ENCODE data around the gene FBXO24. TPM values are rescaled to one million over a fixed set of nuclear protein-coding genes. Genes with fewer than 3 reads are reported as not detected.

The FBXO24 gene
- total and polyA plus RNA-seq, 9 of the 15 experiments (the other 6 are each of a cell fraction or from before 2014, with no cell fraction given): 0.17 to 0.95 (median 0.50) TPM

DNA sequence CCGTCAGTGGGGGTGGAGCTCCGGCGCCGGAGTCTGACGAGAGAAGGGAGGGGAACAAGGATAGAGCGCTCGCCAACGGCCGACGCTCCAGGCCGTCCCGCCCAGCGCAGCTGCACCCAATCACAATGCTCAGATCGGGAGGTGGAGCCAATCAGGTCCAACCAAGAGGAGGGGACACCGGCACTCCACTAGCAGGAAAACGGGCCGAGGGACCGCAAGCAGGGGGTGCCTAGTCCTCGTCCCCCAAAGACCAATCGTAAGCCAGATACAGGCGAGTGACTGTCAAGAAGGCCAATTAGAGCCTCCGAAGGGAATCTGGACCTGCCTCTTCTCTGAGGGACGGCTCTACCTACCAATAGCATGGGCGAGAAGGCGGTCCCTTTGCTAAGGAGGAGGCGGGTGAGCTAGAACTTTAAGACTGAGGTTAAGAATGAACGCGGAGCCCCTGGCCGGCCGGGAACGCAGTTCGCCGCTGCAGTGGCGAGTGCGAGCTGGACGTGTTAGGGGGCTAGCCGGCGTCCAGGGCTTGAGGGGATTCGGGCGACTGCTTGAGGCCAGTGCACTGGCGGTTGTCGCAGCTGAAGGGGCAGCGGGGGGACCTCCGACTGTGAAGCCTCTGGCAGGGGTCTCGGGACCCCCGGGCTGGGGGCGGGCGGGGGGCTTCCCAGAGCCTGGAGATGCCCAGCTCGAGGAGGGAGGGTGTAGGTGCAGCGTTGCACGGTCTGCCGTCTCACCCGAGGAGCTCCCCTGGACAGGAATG lies at the start of gene FBXO24 (continued):
- TF ChIP-seq, protein P1, sequence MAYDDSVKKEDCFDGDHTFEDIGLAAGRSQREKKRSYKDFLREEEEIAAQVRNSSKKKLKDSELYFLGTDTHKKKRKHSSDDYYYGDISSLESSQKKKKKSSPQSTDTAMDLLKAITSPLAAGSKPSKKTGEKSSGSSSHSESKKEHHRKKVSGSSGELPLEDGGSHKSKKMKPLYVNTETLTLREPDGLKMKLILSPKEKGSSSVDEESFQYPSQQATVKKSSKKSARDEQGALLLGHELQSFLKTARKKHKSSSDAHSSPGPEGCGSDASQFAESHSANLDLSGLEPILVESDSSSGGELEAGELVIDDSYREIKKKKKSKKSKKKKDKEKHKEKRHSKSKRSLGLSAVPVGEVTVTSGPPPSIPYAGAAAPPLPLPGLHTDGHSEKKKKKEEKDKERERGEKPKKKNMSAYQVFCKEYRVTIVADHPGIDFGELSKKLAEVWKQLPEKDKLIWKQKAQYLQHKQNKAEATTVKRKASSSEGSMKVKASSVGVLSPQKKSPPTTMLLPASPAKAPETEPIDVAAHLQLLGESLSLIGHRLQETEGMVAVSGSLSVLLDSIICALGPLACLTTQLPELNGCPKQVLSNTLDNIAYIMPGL (CRISPR knock-in tag; IDR thresholded peaks at IDR 0.05): no peak
- TF ChIP-seq, protein P2, sequence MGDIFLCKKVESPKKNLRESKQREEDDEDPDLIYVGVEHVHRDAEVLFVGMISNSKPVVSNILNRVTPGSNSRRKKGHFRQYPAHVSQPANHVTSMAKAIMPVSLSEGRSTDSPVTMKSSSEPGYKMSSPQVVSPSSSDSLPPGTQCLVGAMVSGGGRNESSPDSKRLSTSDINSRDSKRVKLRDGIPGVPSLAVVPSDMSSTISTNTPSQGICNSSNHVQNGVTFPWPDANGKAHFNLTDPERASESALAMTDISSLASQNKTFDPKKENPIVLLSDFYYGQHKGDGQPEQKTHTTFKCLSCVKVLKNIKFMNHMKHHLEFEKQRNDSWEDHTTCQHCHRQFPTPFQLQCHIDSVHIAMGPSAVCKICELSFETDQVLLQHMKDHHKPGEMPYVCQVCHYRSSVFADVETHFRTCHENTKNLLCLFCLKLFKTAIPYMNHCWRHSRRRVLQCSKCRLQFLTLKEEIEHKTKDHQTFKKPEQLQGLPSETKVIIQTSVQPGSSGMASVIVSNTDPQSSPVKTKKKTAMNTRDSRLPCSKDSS (IDR thresholded peaks at IDR 0.05; ENCODE audit: low read depth, partially characterized antibody): no peak
- TF ChIP-seq, protein P3, sequence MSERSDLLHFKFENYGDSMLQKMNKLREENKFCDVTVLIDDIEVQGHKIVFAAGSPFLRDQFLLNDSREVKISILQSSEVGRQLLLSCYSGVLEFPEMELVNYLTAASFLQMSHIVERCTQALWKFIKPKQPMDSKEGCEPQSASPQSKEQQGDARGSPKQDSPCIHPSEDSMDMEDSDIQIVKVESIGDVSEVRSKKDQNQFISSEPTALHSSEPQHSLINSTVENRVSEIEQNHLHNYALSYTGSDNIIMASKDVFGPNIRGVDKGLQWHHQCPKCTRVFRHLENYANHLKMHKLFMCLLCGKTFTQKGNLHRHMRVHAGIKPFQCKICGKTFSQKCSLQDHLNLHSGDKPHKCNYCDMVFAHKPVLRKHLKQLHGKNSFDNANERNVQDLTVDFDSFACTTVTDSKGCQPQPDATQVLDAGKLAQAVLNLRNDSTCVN (CRISPR knock-in tag; IDR thresholded peaks at IDR 0.05): no peak
- TF ChIP-seq, protein P4, sequence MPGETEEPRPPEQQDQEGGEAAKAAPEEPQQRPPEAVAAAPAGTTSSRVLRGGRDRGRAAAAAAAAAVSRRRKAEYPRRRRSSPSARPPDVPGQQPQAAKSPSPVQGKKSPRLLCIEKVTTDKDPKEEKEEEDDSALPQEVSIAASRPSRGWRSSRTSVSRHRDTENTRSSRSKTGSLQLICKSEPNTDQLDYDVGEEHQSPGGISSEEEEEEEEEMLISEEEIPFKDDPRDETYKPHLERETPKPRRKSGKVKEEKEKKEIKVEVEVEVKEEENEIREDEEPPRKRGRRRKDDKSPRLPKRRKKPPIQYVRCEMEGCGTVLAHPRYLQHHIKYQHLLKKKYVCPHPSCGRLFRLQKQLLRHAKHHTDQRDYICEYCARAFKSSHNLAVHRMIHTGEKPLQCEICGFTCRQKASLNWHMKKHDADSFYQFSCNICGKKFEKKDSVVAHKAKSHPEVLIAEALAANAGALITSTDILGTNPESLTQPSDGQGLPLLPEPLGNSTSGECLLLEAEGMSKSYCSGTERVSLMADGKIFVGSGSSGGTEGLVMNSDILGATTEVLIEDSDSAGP (CRISPR knock-in tag; IDR thresholded peaks at IDR 0.05): peak; percentile 87
- TF ChIP-seq, protein P5, sequence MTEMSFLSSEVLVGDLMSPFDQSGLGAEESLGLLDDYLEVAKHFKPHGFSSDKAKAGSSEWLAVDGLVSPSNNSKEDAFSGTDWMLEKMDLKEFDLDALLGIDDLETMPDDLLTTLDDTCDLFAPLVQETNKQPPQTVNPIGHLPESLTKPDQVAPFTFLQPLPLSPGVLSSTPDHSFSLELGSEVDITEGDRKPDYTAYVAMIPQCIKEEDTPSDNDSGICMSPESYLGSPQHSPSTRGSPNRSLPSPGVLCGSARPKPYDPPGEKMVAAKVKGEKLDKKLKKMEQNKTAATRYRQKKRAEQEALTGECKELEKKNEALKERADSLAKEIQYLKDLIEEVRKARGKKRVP (CRISPR knock-in tag; IDR thresholded peaks at IDR 0.05): no peak
- 0 out of 2 replicates have a peak, but pooled peaks have one; percentile 11 for TF ChIP-seq SREBF1 (IDR thresholded peaks at IDR 0.05; ENCODE audit: borderline replicate concordance, low read depth, low read length)
- TF ChIP-seq GTF2E2 (tag; IDR thresholded peaks at IDR 0.05): no peak
- no peak for TF ChIP-seq SETDB1 (IDR thresholded peaks at IDR 0.05; ENCODE audit: low read length)
- no peak for TF ChIP-seq CCNT2 (IDR thresholded peaks at IDR 0.05; ENCODE audit: borderline replicate concordance, extremely low read depth, insufficient read length, low read depth, low read length)
- 0 out of 2 replicates have a peak, but pooled peaks have one; percentile 0 for TF ChIP-seq KAT7 (CRISPR knock-in tag; IDR thresholded peaks at IDR 0.05; ENCODE audit: borderline replicate concordance)
- no peak for TF ChIP-seq PTBP1 (IDR thresholded peaks at IDR 0.05; ENCODE audit: low read depth, low read length)
- TF ChIP-seq TCF3 (CRISPR knock-in tag; IDR thresholded peaks at IDR 0.05): no peak
- TF ChIP-seq CBFB (CRISPR knock-in tag; IDR thresholded peaks at IDR 0.05): no peak
- no peak for TF ChIP-seq ILK (tag; IDR thresholded peaks at IDR 0.05; ENCODE audit: borderline replicate concordance, low read depth)
- peak; percentile 15 for TF ChIP-seq KDM5B (IDR thresholded peaks at IDR 0.05; ENCODE audit: insufficient replicate concordance, low read depth, low read length)
- TF ChIP-seq TFAM (CRISPR knock-in tag; conservative IDR thresholded peaks at IDR 0.05): no peak
- TF ChIP-seq ZNF165 (CRISPR knock-in tag; IDR thresholded peaks at IDR 0.05; ENCODE audit: borderline replicate concordance): no peak
- no peak for TF ChIP-seq SNRNP70 (optimal IDR thresholded peaks at IDR 0.05; ENCODE audit: low read depth, low read length)
- no peak for TF ChIP-seq RBM34 (IDR thresholded peaks at IDR 0.05; ENCODE audit: borderline replicate concordance, insufficient read depth, low read length)
- TF ChIP-seq SMARCE1 (IDR thresholded peaks at IDR 0.05): no peak
- no peak; the same call in none of the 2 replicates for TF ChIP-seq BHLHE40 (IDR thresholded peaks at IDR 0.05; ENCODE audit: low read length)
